ENCODE results near the gene CREB5. TPM values are rescaled to one million over a fixed set of nuclear protein-coding genes. Genes with fewer than 3 reads are reported as not detected.
"Not testable (repeated sequence)": the region's sequence is repeated elsewhere in the genome, so short reads cannot be mapped to it uniquely, and the experiment has no call there.

CREB5 gene
- polyA plus RNA-seq, 1 experiment: 3.9 TPM

DNA sequence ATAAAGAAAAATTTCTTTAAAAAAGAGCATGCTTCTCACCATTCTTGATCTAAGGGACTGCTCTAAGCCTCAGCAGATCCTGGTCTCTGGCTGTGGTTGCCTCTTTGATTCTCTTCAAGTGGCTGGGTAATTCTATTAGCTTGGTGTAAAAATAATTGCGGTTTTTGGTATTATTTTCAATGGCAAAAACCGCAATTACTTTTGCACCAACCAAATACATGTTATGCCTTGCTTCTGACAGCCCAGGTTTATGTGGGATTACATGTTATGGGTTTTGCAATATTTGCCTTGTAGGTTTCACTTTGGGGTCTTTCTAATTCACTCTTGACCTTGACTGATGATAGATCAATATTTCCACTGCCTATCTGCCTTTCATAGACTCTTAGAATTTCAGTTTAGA lies 20.0 kb upstream of the CREB5 start:
- ChIA-PET CTCF (interaction anchor here (0.9 to 1.6 kb wide), 3 partner anchors 96 to 462 kb away, joined by 3 to 5 read pairs (median 4); no protein-coding TSS in a partner anchor), POLR2A (no interaction called here)
- peaks cover 6% of the 10 kb centered on the region for H3K27me3 ChIP-seq (ENCODE audit: control insufficient read depth, insufficient read depth, low read length)
- TF ChIP-seq CTCF (IDR thresholded peaks at IDR 0.05; ENCODE audit: insufficient read depth, low read depth, low read length): no peak
- DNase-seq (ENCODE audit: low read depth): no peak
- no peak overlapping the region for H3K4me3 ChIP-seq (ENCODE audit: low read depth, low read length)
- H3K36me3 ChIP-seq (ENCODE audit: control insufficient read depth, insufficient read depth, low read length): no peaks in the 10 kb centered on the region

GRCh38 chr7:28395404-28395803 lies 16.9 kb upstream of the CREB5 start:
- ChIA-PET POLR2A (no interaction called here), CTCF (no interaction called here)

GRCh38 chr7:28395831-28396230 lies 16.5 kb upstream of the CREB5 start:
- Histone ChIP-seq H3K36me3 (ENCODE audit: control insufficient read depth, insufficient read depth, low read length) (no peaks in the 10 kb centered on the region), H3K27me3 (ENCODE audit: control insufficient read depth, insufficient read depth, low read length) (peaks cover 2% of the 10 kb centered on the region; the same call in 1 of the 2 replicates), H3K4me3 (ENCODE audit: low read depth, low read length) (no peak overlapping the region)
- no peak for DNase-seq (ENCODE audit: low read depth)
- TF ChIP-seq CTCF (IDR thresholded peaks at IDR 0.05; ENCODE audit: insufficient read depth, low read depth, low read length): no peak
- POLR2A ChIA-PET: no interaction called here
- CTCF ChIA-PET: no interaction called here

More at GRCh38 chr7:28395404-28395803, 16.9 kb upstream of the CREB5 start:
- DNase-seq (ENCODE audit: low read depth): no peak
- Histone ChIP-seq H3K36me3 (ENCODE audit: control insufficient read depth, insufficient read depth, low read length) (no peaks in the 10 kb centered on the region), H3K27me3 (ENCODE audit: control insufficient read depth, insufficient read depth, low read length) (peaks cover 4% of the 10 kb centered on the region), H3K4me3 (ENCODE audit: low read depth, low read length) (no peak overlapping the region)
- no peak for TF ChIP-seq CTCF (IDR thresholded peaks at IDR 0.05; ENCODE audit: insufficient read depth, low read depth, low read length)

- H3K4me3 ChIP-seq (ENCODE audit: low read depth, low read length): no peak overlapping the region
- ChIA-PET POLR2A (no interaction called here), CTCF (no interaction called here)
- H3K36me3 ChIP-seq (ENCODE audit: control insufficient read depth, insufficient read depth, low read length): no peaks in the 10 kb centered on the region
- no peak for TF ChIP-seq CTCF (IDR thresholded peaks at IDR 0.05; ENCODE audit: insufficient read depth, low read depth, low read length)
- DNase-seq (ENCODE audit: low read depth): no peak
- H3K27me3 ChIP-seq (ENCODE audit: control insufficient read depth, insufficient read depth, low read length): peaks cover 2% of the 10 kb centered on the region; the same call in 1 of the 2 replicates
Measured at GRCh38 chr7:28397141-28397540, 15.2 kb upstream of the CREB5 start.

DNA sequence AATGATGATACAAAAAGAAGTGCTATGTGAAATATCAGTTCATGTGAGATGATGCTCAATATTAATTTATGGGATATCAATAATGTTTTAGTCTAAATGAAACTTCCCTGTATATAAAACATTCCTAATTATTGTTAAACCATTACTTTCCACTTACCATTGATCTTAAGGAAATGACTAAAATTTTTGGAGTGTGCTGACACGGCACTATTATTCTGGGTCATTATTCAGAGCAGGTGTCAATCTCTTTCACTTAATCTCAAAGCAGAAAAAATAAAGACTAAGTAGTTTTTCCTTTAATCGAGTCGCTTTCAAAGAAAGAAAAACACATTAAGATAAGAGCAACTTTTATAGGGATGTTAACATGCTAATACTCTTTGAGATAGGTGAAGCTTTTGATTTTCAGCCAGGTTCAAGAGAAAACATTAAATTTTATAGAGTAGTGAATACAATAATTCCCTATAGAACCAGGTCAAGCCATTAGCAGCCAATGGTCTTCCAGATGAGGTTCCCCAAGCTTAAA lies 11.4 kb upstream of the CREB5 start:
- no peaks in the 10 kb centered on the region for H3K27me3 ChIP-seq (ENCODE audit: control insufficient read depth, insufficient read depth, low read length)
- no peak for TF ChIP-seq CTCF (IDR thresholded peaks at IDR 0.05; ENCODE audit: insufficient read depth, low read depth, low read length)
- ChIA-PET CTCF (no interaction called here), POLR2A (no interaction called here)
- DNase-seq (ENCODE audit: low read depth): no peak
- H3K4me3 ChIP-seq (ENCODE audit: low read depth, low read length): no peak overlapping the region
- no peaks in the 10 kb centered on the region for H3K36me3 ChIP-seq (ENCODE audit: control insufficient read depth, insufficient read depth, low read length)

DNA sequence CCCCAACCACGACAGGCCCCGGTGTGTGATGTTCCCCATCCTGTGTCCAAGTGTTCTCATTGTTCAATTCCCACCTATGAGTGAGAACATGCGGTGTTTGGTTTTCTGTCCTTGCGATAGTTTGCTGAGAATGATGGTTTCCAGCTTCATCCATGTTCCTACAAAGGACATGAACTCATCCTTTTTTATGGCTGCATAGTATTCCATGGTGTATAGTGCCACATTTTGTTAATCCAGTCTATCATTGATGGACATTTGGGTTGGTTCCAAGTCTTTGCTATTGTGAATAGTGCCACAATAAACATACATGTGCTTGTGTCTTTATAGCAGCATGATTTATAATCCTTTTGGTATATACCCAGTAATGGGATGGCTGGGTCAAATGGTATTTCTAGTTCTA lies 10.8 kb upstream of the CREB5 start:
- CTCF ChIA-PET; H3K4me3 ChIP-seq (ENCODE audit: low read depth, low read length); H3K36me3 ChIP-seq (ENCODE audit: control insufficient read depth, insufficient read depth, low read length); DNase-seq (ENCODE audit: low read depth); POLR2A ChIA-PET; H3K27me3 ChIP-seq (ENCODE audit: control insufficient read depth, insufficient read depth, low read length): not testable (repeated sequence)

All from BJ (cell line).